ENCODE measurements around the gene AADACL4.
"Not testable (repeated sequence)": the region's sequence is repeated elsewhere in the genome, so short reads cannot be mapped to it uniquely, and the experiment has no call there.

AADACL4 gene

GRCh38 chr1:12711536-12711935, 67.7 kb downstream of the AADACL4 start:
- H3K27me3 ChIP-seq (ENCODE audit: insufficient read depth, poor library complexity, severe bottlenecking): no peaks in the 10 kb centered on the region
- H3K27ac ChIP-seq (replicated peaks): no peak overlapping the region
- no peak overlapping the region for H3K4me3 ChIP-seq (replicated peaks; ENCODE audit: insufficient read depth, low read length)
- no peak for DNase-seq (ENCODE audit: low read depth in 1 of 2, low spot score in 1 of 2)
- TF ChIP-seq CTCF (IDR thresholded peaks at IDR 0.05; ENCODE audit: insufficient read depth, low read length): no peak
- TF ChIP-seq REST (IDR thresholded peaks at IDR 0.05; ENCODE audit: insufficient replicate concordance, low read depth): no peak
- TF ChIP-seq SPI1 (IDR thresholded peaks at IDR 0.05; ENCODE audit: borderline replicate concordance, low read depth): no peak
- TF ChIP-seq POLR2AphosphoS5 (IDR thresholded peaks at IDR 0.05; ENCODE audit: low read depth): no peak
- TF ChIP-seq GABPA (IDR thresholded peaks at IDR 0.05; ENCODE audit: low read depth): no peak

GRCh38 chr1:12712076-12712475, 68.2 kb downstream of the AADACL4 start:
- no peak for TF ChIP-seq REST (IDR thresholded peaks at IDR 0.05; ENCODE audit: insufficient replicate concordance, low read depth)
- TF ChIP-seq POLR2AphosphoS5 (IDR thresholded peaks at IDR 0.05; ENCODE audit: low read depth): no peak
- no peak for TF ChIP-seq CTCF (IDR thresholded peaks at IDR 0.05; ENCODE audit: insufficient read depth, low read length)
- no peak for TF ChIP-seq SPI1 (IDR thresholded peaks at IDR 0.05; ENCODE audit: borderline replicate concordance, low read depth)
- no peaks in the 10 kb centered on the region for H3K27me3 ChIP-seq (ENCODE audit: insufficient read depth, poor library complexity, severe bottlenecking)
- no peak overlapping the region for H3K4me3 ChIP-seq (replicated peaks; ENCODE audit: insufficient read depth, low read length)
- DNase-seq (ENCODE audit: low read depth in 1 of 2, low spot score in 1 of 2): no peak
- no peak overlapping the region for H3K27ac ChIP-seq (replicated peaks)

- Histone ChIP-seq H3K4me3 (replicated peaks; ENCODE audit: insufficient read depth, low read length) (no peak overlapping the region), H3K27ac (replicated peaks) (no peak overlapping the region), H3K27me3 (ENCODE audit: insufficient read depth, poor library complexity, severe bottlenecking) (no peaks in the 10 kb centered on the region)
- TF ChIP-seq SPI1 (IDR thresholded peaks at IDR 0.05; ENCODE audit: borderline replicate concordance, low read depth): no peak
- no peak for TF ChIP-seq GABPA (IDR thresholded peaks at IDR 0.05; ENCODE audit: low read depth)
- no peak for TF ChIP-seq POLR2AphosphoS5 (IDR thresholded peaks at IDR 0.05; ENCODE audit: low read depth)
- no peak for TF ChIP-seq CTCF (IDR thresholded peaks at IDR 0.05; ENCODE audit: insufficient read depth, low read length)
- TF ChIP-seq REST (IDR thresholded peaks at IDR 0.05; ENCODE audit: insufficient replicate concordance, low read depth): no peak
- no peak for DNase-seq (ENCODE audit: low read depth in 1 of 2, low spot score in 1 of 2)
Measured at GRCh38 chr1:12712929-12713328, 69.0 kb downstream of the AADACL4 start.

GRCh38 chr1:12713651-12714050, 69.8 kb downstream of the AADACL4 start:
- not testable (repeated sequence) for H3K4me3 ChIP-seq (replicated peaks; ENCODE audit: insufficient read depth, low read length); H3K27me3 ChIP-seq (ENCODE audit: insufficient read depth, poor library complexity, severe bottlenecking); DNase-seq (ENCODE audit: low read depth in 1 of 2, low spot score in 1 of 2)

More at GRCh38 chr1:12713651-12714050, 69.8 kb downstream of the AADACL4 start:
- not testable (repeated sequence) for H3K27ac ChIP-seq (replicated peaks)
